Gastrocnemius medialis (tissue), 4 donors: ENCODE measurements around the gene PGS1.

ENCODE experiments used
- POLR2A ChIP-seq, 2 donors: fragments of 450-650 bp; IDR thresholded peaks; one replicate each; pipeline ENCODE4 v1.6.1; 2017; ENCODE audit warnings: antibody characterized with exemption in 2 of 2, mild to moderate bottlenecking in 2 of 2, moderate library complexity in 2 of 2
- TF ChIP-seq, protein P1 (sequence below), 5 experiments: fragments of 450-650 bp in 3 of 5; fragments of 200-600 bp in 2 of 5; sonication (generic) in 2 of 5; IDR thresholded peaks in 4 of 5; conservative IDR thresholded peaks in 1 of 5; 1 replicate in 4 of 5; 2 replicates in 1 of 5; pipeline ENCODE4 v1.5.1; 2016 to 2019; ENCODE audit warnings: antibody characterized with exemption in 5 of 5, mild to moderate bottlenecking in 3 of 5, moderate library complexity in 3 of 5

DNA sequence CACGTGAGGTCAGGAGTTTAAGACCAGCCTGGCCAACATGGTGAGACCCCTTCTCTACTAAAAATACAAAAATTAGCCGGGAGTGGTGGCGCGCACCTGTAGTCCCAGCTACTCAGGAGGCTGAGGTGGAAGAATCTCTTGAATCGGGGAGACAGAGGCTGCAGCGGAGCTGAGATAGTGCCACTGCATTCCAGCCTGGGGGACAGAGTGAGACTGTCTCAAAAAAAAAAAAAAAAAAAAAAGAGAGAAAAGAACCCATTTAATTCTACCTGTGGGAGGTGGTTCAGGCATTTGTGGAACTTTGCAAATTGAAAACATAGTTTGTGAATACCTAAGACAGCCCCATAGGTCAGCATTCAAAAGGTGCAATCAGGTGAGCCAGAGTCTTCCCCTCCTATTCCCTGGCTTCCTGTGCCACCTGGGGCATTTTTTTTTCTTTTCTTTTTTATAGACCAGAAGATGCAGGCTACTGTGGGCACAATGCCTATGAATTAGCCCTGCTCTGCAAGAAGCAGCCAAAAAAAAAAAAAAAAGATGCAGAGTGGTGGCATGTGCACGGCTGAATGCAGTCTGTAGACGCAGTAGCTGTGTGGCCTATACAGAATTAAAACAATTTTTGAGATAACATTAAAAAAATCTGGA, 9.5 kb upstream of the PGS1 start:
- TF ChIP-seq, protein P1, sequence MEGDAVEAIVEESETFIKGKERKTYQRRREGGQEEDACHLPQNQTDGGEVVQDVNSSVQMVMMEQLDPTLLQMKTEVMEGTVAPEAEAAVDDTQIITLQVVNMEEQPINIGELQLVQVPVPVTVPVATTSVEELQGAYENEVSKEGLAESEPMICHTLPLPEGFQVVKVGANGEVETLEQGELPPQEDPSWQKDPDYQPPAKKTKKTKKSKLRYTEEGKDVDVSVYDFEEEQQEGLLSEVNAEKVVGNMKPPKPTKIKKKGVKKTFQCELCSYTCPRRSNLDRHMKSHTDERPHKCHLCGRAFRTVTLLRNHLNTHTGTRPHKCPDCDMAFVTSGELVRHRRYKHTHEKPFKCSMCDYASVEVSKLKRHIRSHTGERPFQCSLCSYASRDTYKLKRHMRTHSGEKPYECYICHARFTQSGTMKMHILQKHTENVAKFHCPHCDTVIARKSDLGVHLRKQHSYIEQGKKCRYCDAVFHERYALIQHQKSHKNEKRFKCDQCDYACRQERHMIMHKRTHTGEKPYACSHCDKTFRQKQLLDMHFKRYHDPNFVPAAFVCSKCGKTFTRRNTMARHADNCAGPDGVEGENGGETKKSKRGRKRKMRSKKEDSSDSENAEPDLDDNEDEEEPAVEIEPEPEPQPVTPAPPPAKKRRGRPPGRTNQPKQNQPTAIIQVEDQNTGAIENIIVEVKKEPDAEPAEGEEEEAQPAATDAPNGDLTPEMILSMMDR (IDR thresholded peaks at IDR 0.05 in 4 of 5, conservative IDR thresholded peaks at IDR 0.05 in 1 of 5): no peak
- TF ChIP-seq POLR2A (IDR thresholded peaks at IDR 0.05): no peak
